Peyer's patch (tissue), 4 donors: ENCODE measurements around the gene CCDC83.
A peak's percentile ranks its signal among the peaks of the same experiment; 100 is the strongest.

Source experiments
- CTCF ChIP-seq, 6 experiments: fragments of 450-650 bp in 4 of 6; fragments of 200-600 bp in 2 of 6; sonication (generic) in 1 of 6; IDR thresholded peaks; one replicate each; pipeline ENCODE4 v1.5.1; 2017 to 2019; ENCODE audit warnings: antibody characterized with exemption in 6 of 6, mild to moderate bottlenecking in 3 of 6, moderate library complexity in 1 of 6
- POLR2A ChIP-seq, 2 donors: fragments of 450-650 bp; IDR thresholded peaks; one replicate each; pipeline ENCODE4 v1.5.1; 2017; ENCODE audit warnings: antibody characterized with exemption in 2 of 2, mild to moderate bottlenecking in 2 of 2, moderate library complexity in 2 of 2

- no peak for TF ChIP-seq POLR2A (IDR thresholded peaks at IDR 0.05)
- peak in 4 of 6 experiments; percentile 12 to 51 (median 44) for TF ChIP-seq CTCF (IDR thresholded peaks at IDR 0.05)
These were observed 28.9 kb upstream of the CCDC83 start for GRCh38 chr11:85826116-85826855.
